HFF-Myc (cell line): Measurements from ENCODE around the gene CCDC13.

Experiments
- DNase-seq: peaks from one replicate; pipeline ENCODE4 v3.0.0-alpha.2; 2011; ENCODE audit warnings: low read depth; ENCODE audit errors: extremely low read depth
- H3K4me3 ChIP-seq: replicated peaks from 2 replicates; pipeline ENCODE4 v1.5.1; 2011; ENCODE audit warnings: low read depth, mild to moderate bottlenecking, control low read depth, low read length
- CTCF ChIP-seq: IDR thresholded peaks from 2 replicates; pipeline ENCODE4 v1.5.1; 2012; ENCODE audit warnings: mild to moderate bottlenecking, low read depth, low read length, control low read depth; ENCODE audit errors: missing control alignments

CCDC13 gene

GRCh38 chr3:42799376-42799775 lies 26.3 kb upstream of the CCDC13 start:
- H3K4me3 ChIP-seq = no peak overlapping the region

GRCh38 chr3:42796332-42796885 lies 23.4 kb upstream of the CCDC13 start:
- no peak for TF ChIP-seq CTCF
- no peak for DNase-seq
- no peak overlapping the region for H3K4me3 ChIP-seq

More at GRCh38 chr3:42799376-42799775, 26.3 kb upstream of the CCDC13 start:
- DNase-seq = no peak
- TF ChIP-seq CTCF = no peak

DNA sequence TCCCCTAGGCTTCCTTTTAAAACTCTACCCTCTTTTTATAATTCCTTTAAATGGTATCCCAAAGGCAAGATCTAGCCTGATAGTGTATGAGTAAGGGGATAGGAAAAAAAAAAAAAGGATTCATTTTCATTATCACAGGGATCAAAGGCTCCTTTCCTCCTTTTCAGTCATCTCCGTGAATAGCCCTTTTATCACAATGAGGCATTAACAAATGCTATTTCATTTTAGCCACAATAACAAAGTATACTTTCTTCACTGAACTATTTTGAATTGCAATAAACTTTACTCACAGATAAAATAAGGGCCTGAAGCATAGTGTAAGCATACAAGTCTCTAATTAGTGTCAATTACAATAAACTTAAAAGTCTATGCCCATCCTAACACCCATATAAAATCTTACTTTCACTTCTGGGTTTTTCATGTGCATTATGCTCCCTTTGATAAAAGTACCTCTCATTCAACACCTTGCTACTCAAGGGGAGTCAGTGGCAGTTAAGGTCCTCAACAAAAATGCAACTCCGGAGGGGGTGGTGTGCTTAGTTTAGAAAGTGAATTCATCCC lies 22.6 kb upstream of the CCDC13 start:
- H3K4me3 ChIP-seq = no peak overlapping the region
- DNase-seq = no peak
- no peak for TF ChIP-seq CTCF

DNA sequence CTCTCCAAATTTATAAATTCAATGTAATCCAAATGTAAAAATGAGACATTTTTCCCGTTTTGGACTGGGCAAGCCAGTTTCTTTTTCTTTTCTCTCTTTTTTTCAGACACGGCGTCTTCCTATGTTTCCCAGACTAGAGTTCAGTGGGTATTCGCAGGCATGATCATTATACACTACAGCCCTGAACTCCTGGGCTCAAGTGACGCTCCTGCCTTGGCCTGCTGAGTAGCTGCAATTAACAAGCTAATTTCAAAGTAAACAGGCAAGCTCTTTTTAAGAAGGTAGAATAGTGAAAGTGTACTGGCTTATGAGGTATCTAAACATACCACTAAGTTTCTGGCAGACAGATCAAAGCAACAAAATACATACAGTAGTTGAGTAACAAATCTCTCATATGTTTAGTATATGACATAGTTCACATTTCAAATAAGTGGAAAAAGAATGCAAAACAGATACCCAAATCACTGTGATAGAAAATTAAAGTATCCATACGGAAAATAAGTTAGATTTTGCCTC lies 17.7 kb upstream of the CCDC13 start:
- TF ChIP-seq CTCF = no peak
- DNase-seq = no peak
- H3K4me3 ChIP-seq = no peak overlapping the region

DNA sequence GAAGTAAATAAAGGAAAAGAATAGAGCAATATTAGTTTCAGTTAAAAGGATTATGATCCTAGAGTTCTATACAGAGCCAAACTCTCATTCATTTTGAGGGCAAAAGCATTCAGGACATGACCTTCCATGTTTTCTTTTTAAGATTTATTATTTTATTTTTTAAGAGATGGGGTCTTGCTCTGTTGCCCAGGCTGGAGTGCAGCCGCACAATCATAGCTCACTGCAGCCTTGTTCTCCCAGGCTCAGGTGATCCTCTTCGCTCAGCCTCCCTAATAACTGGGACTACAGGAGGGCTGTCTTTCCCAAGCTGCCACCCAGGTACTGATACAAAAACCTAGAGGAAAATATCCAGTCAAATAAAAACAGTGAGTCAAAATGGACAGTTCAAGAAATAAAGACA lies 13.6 kb upstream of the CCDC13 start:
- no peak overlapping the region for H3K4me3 ChIP-seq
- no peak for DNase-seq
- no peak for TF ChIP-seq CTCF

- no peak for TF ChIP-seq CTCF
- DNase-seq = no peak
Measured at GRCh38 chr3:42786212-42786611, 13.2 kb upstream of the CCDC13 start.

More at GRCh38 chr3:42786212-42786611, 13.2 kb upstream of the CCDC13 start:
- H3K4me3 ChIP-seq = no peak overlapping the region
